A673 (cell line): Measurements from ENCODE around the gene TPPP. TPM values are rescaled to one million over a fixed set of nuclear protein-coding genes. Genes with fewer than 3 reads are reported as not detected.

Experiments used
- BruUV-seq: library from RNA; stranded (reverse); fragments of 400-500 nt; replicated peaks from 2 replicates; lab custom pipeline; 2021; lab: Mats Ljungman, UMichigan
- CTCF ChIA-PET: fragments of 300-600 bp; sonication (Branson Sonifier 250); formaldehyde crosslinking; loops from one replicate; lab custom pipeline; 2022; ENCODE audit warnings: antibody characterized with exemption; lab: Charles Lee
- POLR2A ChIA-PET: fragments of 300-600 bp; sonication (Branson Sonifier 250); formaldehyde crosslinking; loops from one replicate; lab custom pipeline; 2022; ENCODE audit warnings: antibody characterized with exemption; ENCODE audit not compliant: low non-redundant PET; lab: Charles Lee
- DNase-seq: peaks from one replicate; pipeline ENCODE4 v3.0.0-alpha.2; 2015; ENCODE audit warnings: low spot score
- H3K27ac ChIP-seq: fragments of 200-600 bp; sonication (generic); 2 replicates; pipeline ENCODE4 v1.5.1; 2016; ENCODE audit warnings: mixed run types, low read depth, mild to moderate bottlenecking, mixed read lengths, antibody characterized with exemption, low read length; ENCODE audit not compliant: poor library complexity, severe bottlenecking
- H3K27me3 ChIP-seq: fragments of 200-600 bp; sonication (generic); replicated peaks from 2 replicates; pipeline ENCODE4 v1.6.1; 2017; ENCODE audit warnings: mixed run types, low read depth, mild to moderate bottlenecking, mixed read lengths, antibody characterized with exemption, low read length; ENCODE audit not compliant: insufficient read depth, poor library complexity
- H3K36me3 ChIP-seq: fragments of 200-600 bp; sonication (generic); 2 replicates; pipeline ENCODE4 v1.6.1; 2016; ENCODE audit warnings: mixed run types, mild to moderate bottlenecking, mixed read lengths, antibody characterized with exemption, low read length; ENCODE audit not compliant: insufficient read depth, poor library complexity, severe bottlenecking
- H3K4me1 ChIP-seq: fragments of 200-600 bp; sonication (generic); 2 replicates; pipeline ENCODE4 v1.6.1; 2017; ENCODE audit warnings: mixed run types, mild to moderate bottlenecking, mixed read lengths, antibody characterized with exemption, low read length; ENCODE audit not compliant: insufficient read depth, poor library complexity, severe bottlenecking
- H3K4me3 ChIP-seq: fragments of 200-600 bp; sonication (generic); 2 replicates; pipeline ENCODE4 v1.5.1; 2016; ENCODE audit warnings: low read depth, mixed run types, mild to moderate bottlenecking, mixed read lengths, low read length; ENCODE audit not compliant: poor library complexity, severe bottlenecking
- H3K9me3 ChIP-seq: fragments of 200-600 bp; sonication (generic); 2 replicates; pipeline ENCODE4 v1.6.1; 2016; ENCODE audit warnings: mixed run types, low read depth, mild to moderate bottlenecking, mixed read lengths, antibody characterized with exemption, low read length; ENCODE audit not compliant: poor library complexity, severe bottlenecking
- EZH2 ChIP-seq: fragments of 200-600 bp; sonication (generic); IDR thresholded peaks from 2 replicates; pipeline ENCODE4 v1.6.1; 2017; ENCODE audit warnings: borderline replicate concordance, low read depth, mild to moderate bottlenecking, mixed read lengths, antibody characterized with exemption, low read length; ENCODE audit not compliant: poor library complexity, severe bottlenecking
- intact Hi-C: fragments of 100-400 bp; cut with micrococcal nuclease; formaldehyde crosslinking; loops from one replicate; pipeline ENCODE4 v1.10.0; 2022; ENCODE audit not compliant: unreplicated experiment
- total RNA-seq: library from RNA; stranded (reverse); gene quantifications from 2 replicates; pipeline ENCODE4 v1.2.3, GENCODE V29; 2021
- TF ChIP-seq, protein P1 (sequence below): fragments of 300-800, 200-600 bp; sonication (generic); conservative IDR thresholded peaks from 2 replicates; pipeline ENCODE4 v1.5.1; 2017; ENCODE audit warnings: low read depth, mild to moderate bottlenecking, antibody characterized with exemption, low read length, moderate library complexity, mixed read lengths

The TPPP gene
- total RNA-seq, 1 experiment from 2014 or later, result 0.19 TPM

DNA sequence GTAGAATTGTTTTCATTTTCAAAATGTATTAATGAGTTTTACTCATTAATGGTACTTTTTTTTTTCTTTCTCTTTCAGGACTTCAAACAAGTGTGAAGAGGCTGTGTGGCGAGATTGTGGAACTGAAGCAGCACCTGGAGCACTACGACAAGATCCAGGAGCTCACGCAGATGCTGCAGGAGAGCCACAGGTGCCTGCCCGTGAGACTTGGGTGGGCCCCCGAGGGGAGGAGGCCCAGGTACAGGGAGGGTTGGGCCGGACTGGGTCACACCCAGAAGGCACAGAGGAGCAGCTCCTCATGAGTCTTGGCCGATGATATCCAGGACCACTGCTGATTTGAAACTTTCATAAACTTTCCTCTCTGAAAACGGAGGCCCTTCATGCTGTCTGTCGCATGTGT lies 45.4 kb downstream of the TPPP start:
- Histone ChIP-seq H3K27ac (no peak overlapping the region), H3K4me3 (no peak overlapping the region), H3K36me3 (peaks cover 34% of the 10 kb centered on the region), H3K27me3 (no peaks in the 10 kb centered on the region), H3K4me1 (no peaks in the 10 kb centered on the region), H3K9me3 (no peaks in the 10 kb centered on the region)
- ChIA-PET CTCF (no interaction called here), POLR2A (no interaction called here)
- BruUV-seq, result no TSS peak
- intact Hi-C loops, result no loop called here
- no peak for DNase-seq
- TF ChIP-seq, protein P1, sequence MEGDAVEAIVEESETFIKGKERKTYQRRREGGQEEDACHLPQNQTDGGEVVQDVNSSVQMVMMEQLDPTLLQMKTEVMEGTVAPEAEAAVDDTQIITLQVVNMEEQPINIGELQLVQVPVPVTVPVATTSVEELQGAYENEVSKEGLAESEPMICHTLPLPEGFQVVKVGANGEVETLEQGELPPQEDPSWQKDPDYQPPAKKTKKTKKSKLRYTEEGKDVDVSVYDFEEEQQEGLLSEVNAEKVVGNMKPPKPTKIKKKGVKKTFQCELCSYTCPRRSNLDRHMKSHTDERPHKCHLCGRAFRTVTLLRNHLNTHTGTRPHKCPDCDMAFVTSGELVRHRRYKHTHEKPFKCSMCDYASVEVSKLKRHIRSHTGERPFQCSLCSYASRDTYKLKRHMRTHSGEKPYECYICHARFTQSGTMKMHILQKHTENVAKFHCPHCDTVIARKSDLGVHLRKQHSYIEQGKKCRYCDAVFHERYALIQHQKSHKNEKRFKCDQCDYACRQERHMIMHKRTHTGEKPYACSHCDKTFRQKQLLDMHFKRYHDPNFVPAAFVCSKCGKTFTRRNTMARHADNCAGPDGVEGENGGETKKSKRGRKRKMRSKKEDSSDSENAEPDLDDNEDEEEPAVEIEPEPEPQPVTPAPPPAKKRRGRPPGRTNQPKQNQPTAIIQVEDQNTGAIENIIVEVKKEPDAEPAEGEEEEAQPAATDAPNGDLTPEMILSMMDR, result no peak
- TF ChIP-seq EZH2, result no peak

- Histone ChIP-seq H3K27me3 (no peaks in the 10 kb centered on the region), H3K4me3 (no peak overlapping the region), H3K9me3 (no peaks in the 10 kb centered on the region), H3K4me1 (no peaks in the 10 kb centered on the region), H3K27ac (no peak overlapping the region), H3K36me3 (peaks cover 38% of the 10 kb centered on the region)
- DNase-seq, result no peak
- ChIA-PET CTCF (no interaction called here), POLR2A (no interaction called here)
- intact Hi-C loops, result no loop called here
- TF ChIP-seq, protein P1, result no peak
- no peak for TF ChIP-seq EZH2
- no TSS peak for BruUV-seq
Observed at GRCh38 chr5:647311-647710, 45.8 kb downstream of the TPPP start.

DNA sequence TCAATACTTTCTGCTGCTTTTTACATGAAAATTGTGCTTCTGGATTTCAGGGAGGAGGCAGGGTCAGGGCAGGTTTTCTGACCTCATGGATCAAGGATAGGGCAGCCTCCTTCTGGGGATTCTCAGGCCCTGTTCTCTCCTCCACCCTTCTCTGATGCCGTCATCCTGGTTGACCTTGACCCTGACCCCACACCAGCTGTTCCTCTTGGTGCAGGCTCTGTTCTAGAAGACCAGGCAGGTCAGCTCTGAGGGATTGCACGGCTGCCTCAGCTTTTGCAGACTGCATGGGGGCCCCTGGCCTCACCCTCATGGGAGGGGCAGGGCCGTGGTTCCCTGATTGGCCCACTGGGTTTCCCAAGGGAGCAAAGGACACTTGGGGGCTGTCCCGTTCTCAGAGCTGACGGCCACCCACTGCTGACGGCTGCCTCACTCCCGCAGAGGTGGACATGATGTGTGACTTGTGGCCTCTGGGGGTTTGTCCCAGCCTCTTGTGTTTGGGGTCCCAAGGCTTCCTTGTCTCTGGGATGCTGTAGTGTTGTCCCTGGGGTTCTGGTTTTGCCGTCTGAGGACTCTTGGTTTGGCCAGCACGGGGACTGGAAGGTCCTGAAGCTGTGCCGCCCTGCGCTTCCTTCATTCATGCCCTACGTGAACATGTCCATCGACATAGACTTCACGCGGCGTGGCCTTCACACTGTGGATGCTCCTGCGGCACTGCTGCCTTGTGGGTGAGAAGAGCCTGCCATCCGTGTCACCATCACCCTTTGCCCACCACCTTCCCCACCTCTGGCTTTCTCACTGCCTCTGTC lies 46.6 kb downstream of the TPPP start:
- H3K4me1 ChIP-seq, result no peaks in the 10 kb centered on the region
- H3K27me3 ChIP-seq, result no peaks in the 10 kb centered on the region
- POLR2A ChIA-PET, result no interaction called here
- intact Hi-C loops, result no loop called here
- no TSS peak for BruUV-seq
- no peaks in the 10 kb centered on the region for H3K9me3 ChIP-seq
- no peak overlapping the region for H3K4me3 ChIP-seq
- DNase-seq, result no peak
- CTCF ChIA-PET, result no interaction called here
- no peak overlapping the region for H3K27ac ChIP-seq
- TF ChIP-seq, protein P1, result no peak
- TF ChIP-seq EZH2, result no peak
- peaks cover 39% of the 10 kb centered on the region for H3K36me3 ChIP-seq
